GM23338 (cell line): Measurements from ENCODE around the gene SLC37A4. TPM values are rescaled to one million over a fixed set of nuclear protein-coding genes. Genes with fewer than 3 reads are reported as not detected.

Experiments used
- CREB1 ChIP-seq: fragments of 250-450 bp; sonication (Bioruptor Pico); IDR thresholded peaks from 2 replicates; pipeline ENCODE4 v1.5.0; 2020; ENCODE audit warnings: low read depth, mild to moderate bottlenecking, moderate library complexity
- ETS1 ChIP-seq: IDR thresholded peaks from 2 replicates; pipeline ENCODE4 v1.6.1; 2016; ENCODE audit warnings: antibody characterized with exemption
- JUNB ChIP-seq: IDR thresholded peaks from one replicate; pipeline ENCODE4 v1.6.1; 2016; ENCODE audit warnings: antibody characterized with exemption; ENCODE audit not compliant: unreplicated experiment
- STAT1 ChIP-seq: IDR thresholded peaks from one replicate; pipeline ENCODE4 v1.6.1; 2016; ENCODE audit warnings: antibody characterized with exemption; ENCODE audit not compliant: unreplicated experiment
- ZNF114 ChIP-seq: fragments of 250-450 bp; sonication (Bioruptor Pico); IDR thresholded peaks from 2 replicates; pipeline ENCODE4 v1.5.0; 2020; ENCODE audit warnings: mild to moderate bottlenecking, moderate library complexity
- ZNF331 ChIP-seq: fragments of 250-450 bp; sonication (Bioruptor Pico); IDR thresholded peaks from 2 replicates; pipeline ENCODE4 v1.5.0; 2020; ENCODE audit warnings: low read depth, mild to moderate bottlenecking, moderate library complexity
- microRNA-seq: library from miRNA; unstranded; fragments of <30 nt; microRNA quantifications from one replicate; pipeline ENCODE4, GENCODE V29; 2017
- polyA plus RNA-seq: library from polyadenylated mRNA; unstranded; fragments of >200 nt; fragmentation: Nextera tagmentation; extraction: Ambion mirVana; gene quantifications from 2 replicates; pipeline ENCODE4 v1.2.1, GENCODE V29; 2016
- small RNA-seq: library from RNA; depleted of rRNA; stranded (forward); fragments of <200 nt; gene quantifications from one replicate; pipeline ENCODE3, GENCODE V24; 2014; ENCODE audit warnings: low replicate concordance
- total RNA-seq: library from RNA; depleted of rRNA; stranded (reverse); fragments of >200 nt; shearing (Covaris generic); gene quantifications from 2 replicates; pipeline ENCODE4 v1.2.3, GENCODE V29; 2014; rRNA removed
- TF ChIP-seq, protein P1 (sequence below), 2 experiments: fragments of 200-600 bp in 1 of 2; sonication (generic) in 1 of 2; conservative IDR thresholded peaks; 2 replicates each; pipeline versions ENCODE4 v1.5.1 to v1.6.1; 2016 to 2017; ENCODE audit warnings: antibody characterized with exemption in 2 of 2, low read depth in 2 of 2, mild to moderate bottlenecking in 2 of 2, moderate library complexity in 1 of 2

SLC37A4 gene
- total and polyA plus RNA-seq, 2 experiments from 2014 or later: 23.4 to 56.4 TPM

GRCh38 chr11:118975771-118976709 lies 54.6 kb downstream of the SLC37A4 start (continued):
- TF ChIP-seq ETS1 (no peak), JUNB (no peak), CREB1 (CRISPR knock-in tag) (no peak), ZNF331 (CRISPR knock-in tag) (no peak), ZNF114 (CRISPR knock-in tag) (no peak), STAT1 (no peak)
- TF ChIP-seq, protein P1, sequence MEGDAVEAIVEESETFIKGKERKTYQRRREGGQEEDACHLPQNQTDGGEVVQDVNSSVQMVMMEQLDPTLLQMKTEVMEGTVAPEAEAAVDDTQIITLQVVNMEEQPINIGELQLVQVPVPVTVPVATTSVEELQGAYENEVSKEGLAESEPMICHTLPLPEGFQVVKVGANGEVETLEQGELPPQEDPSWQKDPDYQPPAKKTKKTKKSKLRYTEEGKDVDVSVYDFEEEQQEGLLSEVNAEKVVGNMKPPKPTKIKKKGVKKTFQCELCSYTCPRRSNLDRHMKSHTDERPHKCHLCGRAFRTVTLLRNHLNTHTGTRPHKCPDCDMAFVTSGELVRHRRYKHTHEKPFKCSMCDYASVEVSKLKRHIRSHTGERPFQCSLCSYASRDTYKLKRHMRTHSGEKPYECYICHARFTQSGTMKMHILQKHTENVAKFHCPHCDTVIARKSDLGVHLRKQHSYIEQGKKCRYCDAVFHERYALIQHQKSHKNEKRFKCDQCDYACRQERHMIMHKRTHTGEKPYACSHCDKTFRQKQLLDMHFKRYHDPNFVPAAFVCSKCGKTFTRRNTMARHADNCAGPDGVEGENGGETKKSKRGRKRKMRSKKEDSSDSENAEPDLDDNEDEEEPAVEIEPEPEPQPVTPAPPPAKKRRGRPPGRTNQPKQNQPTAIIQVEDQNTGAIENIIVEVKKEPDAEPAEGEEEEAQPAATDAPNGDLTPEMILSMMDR (conservative IDR thresholded peaks at IDR 0.05; ENCODE audit: low read depth in 2 of 2): no peak

Small RNA genes lying within 50 kb of the gene (microRNA-seq; reads per million reads assigned to microRNA genes)
- gene MIR3656: not detected

Small RNA genes lying within 50 kb of the gene (small RNA-seq; reads per million reads assigned to genes)
- gene AP003392.2 (not detected), gene RF00017 (not detected), gene RF00019 (not detected)

Other genes with a start within 250 kb of the SLC37A4 start
- 205 and 253 TPM in 2 replicates for gene DDX6, start 239.7 kb downstream of the SLC37A4 start, total RNA-seq
- 59.1 and 68.3 TPM in 2 replicates for gene DDX6, start 239.7 kb downstream of the SLC37A4 start, polyA plus RNA-seq
- gene CXCR5, start 147.0 kb downstream of the SLC37A4 start, total RNA-seq: not detected in 2 replicates
- 0.18 and 0.96 TPM in 2 replicates for gene CXCR5, start 147.0 kb downstream of the SLC37A4 start, polyA plus RNA-seq
- 24.1 and 35.1 TPM in 2 replicates for gene BCL9L, start 105.0 kb downstream of the SLC37A4 start, total RNA-seq
- 15.9 and 23.6 TPM in 2 replicates for gene BCL9L, start 105.0 kb downstream of the SLC37A4 start, polyA plus RNA-seq
- gene UPK2, start 74.6 kb downstream of the SLC37A4 start, total RNA-seq: not detected in 2 replicates
- gene UPK2, start 74.6 kb downstream of the SLC37A4 start, polyA plus RNA-seq: 0.74 and 1.4 TPM in 2 replicates
- not detected in 2 replicates for gene FOXR1, start 59.1 kb downstream of the SLC37A4 start, total RNA-seq
- gene FOXR1, start 59.1 kb downstream of the SLC37A4 start, polyA plus RNA-seq: not detected in 2 replicates
- gene CENATAC, start 32.7 kb downstream of the SLC37A4 start, total RNA-seq: 34.3 and 34.5 TPM in 2 replicates
- gene CENATAC, start 32.7 kb downstream of the SLC37A4 start, polyA plus RNA-seq: 31.7 and 33.4 TPM in 2 replicates
- gene RPS25, start 12.5 kb downstream of the SLC37A4 start, total RNA-seq: 1,462 and 1,965 TPM in 2 replicates
- gene RPS25, start 12.5 kb downstream of the SLC37A4 start, polyA plus RNA-seq: 3,622 and 3,632 TPM in 2 replicates
- 79.9 and 97.2 TPM in 2 replicates for gene TRAPPC4, start 12.1 kb downstream of the SLC37A4 start, total RNA-seq
- gene TRAPPC4, start 12.1 kb downstream of the SLC37A4 start, polyA plus RNA-seq: 118 and 142 TPM in 2 replicates
- 221 and 229 TPM in 2 replicates for gene HYOU1, start 26.3 kb upstream of the SLC37A4 start, total RNA-seq
- 48.2 and 51.6 TPM in 2 replicates for gene HYOU1, start 26.3 kb upstream of the SLC37A4 start, polyA plus RNA-seq
- gene VPS11, start 36.9 kb upstream of the SLC37A4 start, total RNA-seq: 13.4 and 14.6 TPM in 2 replicates
- 11.5 and 15.5 TPM in 2 replicates for gene VPS11, start 36.9 kb upstream of the SLC37A4 start, polyA plus RNA-seq
- gene HMBS, start 54.0 kb upstream of the SLC37A4 start, total RNA-seq: 91.7 and 107 TPM in 2 replicates
- 101 and 105 TPM in 2 replicates for gene HMBS, start 54.0 kb upstream of the SLC37A4 start, polyA plus RNA-seq
- 36.4 and 37.2 TPM in 2 replicates for gene DPAGT1, start 71.0 kb upstream of the SLC37A4 start, total RNA-seq
- 48.3 and 52.6 TPM in 2 replicates for gene DPAGT1, start 71.0 kb upstream of the SLC37A4 start, polyA plus RNA-seq
- gene C2CD2L, start 76.5 kb upstream of the SLC37A4 start, total RNA-seq: 2.3 and 4.4 TPM in 2 replicates
- 1.4 TPM in 2 replicates for gene C2CD2L, start 76.5 kb upstream of the SLC37A4 start, polyA plus RNA-seq
- 29.2 and 29.6 TPM in 2 replicates for gene HINFP, start 90.7 kb upstream of the SLC37A4 start, total RNA-seq
- 12.6 and 12.8 TPM in 2 replicates for gene HINFP, start 90.7 kb upstream of the SLC37A4 start, polyA plus RNA-seq
- gene ABCG4, start 118.2 kb upstream of the SLC37A4 start, total RNA-seq: 1.0 and 1.2 TPM in 2 replicates
- gene ABCG4, start 118.2 kb upstream of the SLC37A4 start, polyA plus RNA-seq: 0.58 and 0.94 TPM in 2 replicates
- 13.8 and 14.2 TPM in 2 replicates for gene NLRX1, start 137.8 kb upstream of the SLC37A4 start, total RNA-seq
- gene NLRX1, start 137.8 kb upstream of the SLC37A4 start, polyA plus RNA-seq: 2.8 and 3.4 TPM in 2 replicates
- gene NHERF4, start 154.6 kb upstream of the SLC37A4 start, total RNA-seq: not detected in 2 replicates
- 0.15 TPM in 1 of 2 replicates, not detected in the other for gene NHERF4, start 154.6 kb upstream of the SLC37A4 start, polyA plus RNA-seq
- gene CBL, start 175.5 kb upstream of the SLC37A4 start, total RNA-seq: 67.6 and 67.8 TPM in 2 replicates
- gene CBL, start 175.5 kb upstream of the SLC37A4 start, polyA plus RNA-seq: 31.6 and 40.1 TPM in 2 replicates